ENCODE results near the gene CYBC1.
"Not testable (repeated sequence)": the region's sequence is repeated elsewhere in the genome, so short reads cannot be mapped to it uniquely, and the experiment has no call there.

Gene CYBC1

DNA sequence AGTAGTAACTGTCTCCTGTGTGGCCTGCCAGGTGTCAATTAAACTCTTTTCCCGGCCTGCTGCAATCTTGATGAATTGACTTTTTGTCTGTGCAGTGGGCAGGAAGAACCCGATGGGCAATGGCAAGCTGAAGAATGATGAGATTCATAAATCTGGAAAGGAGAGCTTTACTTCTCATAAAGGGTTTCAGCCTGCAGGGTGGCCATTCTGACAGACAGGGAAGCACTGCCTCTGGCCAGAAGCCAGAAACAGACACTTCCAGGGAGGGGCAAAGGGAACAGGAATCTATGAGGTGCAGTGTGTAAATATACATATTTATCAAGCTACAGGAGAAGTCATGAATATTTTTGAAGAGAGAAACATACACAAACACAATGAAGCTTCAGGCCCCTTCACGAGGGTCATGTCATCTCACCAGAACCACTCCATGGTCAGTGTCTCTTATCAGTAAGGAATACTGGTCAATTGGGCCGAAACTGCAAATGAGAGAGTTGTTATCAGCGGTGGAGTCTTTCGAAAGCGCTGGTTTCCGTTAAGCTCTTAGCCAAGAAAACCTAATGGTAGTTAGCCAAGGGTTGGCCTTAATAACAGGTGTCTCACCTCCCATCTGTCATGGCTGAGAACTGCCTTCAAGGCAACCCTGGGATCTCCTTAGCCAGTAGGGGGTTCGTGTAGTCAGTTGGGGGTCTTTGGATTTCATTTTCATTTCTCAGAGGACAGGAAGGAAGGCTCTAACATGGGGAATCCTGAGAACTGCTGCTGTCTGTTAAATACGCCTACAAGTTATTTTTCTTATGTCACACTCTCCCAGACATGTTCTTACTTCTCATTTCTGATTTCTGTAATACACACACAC lies 6.7 kb upstream of the CYBC1 start:
- no peak for TF ChIP-seq CTCF (conservative IDR thresholded peaks at IDR 0.05; ENCODE audit: low read depth, low read length)
- no peak for DNase-seq (ENCODE audit: low read depth)
- peak overlapping the region; percentile 80 for H3K4me3 ChIP-seq (ENCODE audit: low read depth, low read length)

DNA sequence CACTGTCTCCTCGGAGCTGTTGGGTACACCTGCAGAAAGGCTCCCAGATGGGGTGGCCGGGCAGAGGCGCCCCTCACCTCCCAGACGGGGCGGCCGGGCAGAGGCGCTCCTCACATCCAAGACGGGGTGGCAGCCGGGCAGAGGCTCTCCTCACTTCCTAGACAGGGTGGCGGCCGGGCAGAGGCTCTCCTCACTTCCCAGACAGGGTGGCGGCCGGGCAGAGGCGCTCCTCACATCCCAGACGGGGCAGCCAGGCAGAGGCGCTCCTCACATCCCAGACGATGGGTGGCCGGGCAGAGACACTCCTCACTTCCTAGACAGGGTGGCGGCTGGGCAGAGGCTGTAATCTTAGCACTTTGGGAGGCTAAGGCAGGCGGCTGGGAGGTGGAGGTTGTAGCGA lies 3.2 kb upstream of the CYBC1 start:
- not testable (repeated sequence) for DNase-seq (ENCODE audit: low read depth)

DNA sequence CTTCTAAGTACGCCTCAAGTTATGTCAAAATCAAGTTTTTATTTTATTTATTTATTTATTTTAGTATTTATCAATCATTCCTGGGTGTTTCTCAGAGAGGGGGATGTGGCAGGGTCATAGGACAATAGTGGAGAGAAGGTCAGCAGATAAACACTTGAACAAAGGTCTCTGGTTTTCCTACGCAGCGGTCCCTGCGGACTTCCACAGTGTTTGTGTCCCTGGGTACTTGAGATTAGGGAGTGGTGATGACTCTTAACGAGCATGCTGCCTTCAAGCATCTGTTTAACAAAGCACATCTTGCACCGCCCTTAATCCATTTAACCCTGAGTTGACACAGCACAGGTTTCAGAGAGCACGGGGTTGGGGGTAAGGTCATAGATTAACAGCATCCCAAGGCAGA lies 2.6 kb upstream of the CYBC1 start:
- not testable (repeated sequence) for DNase-seq (ENCODE audit: low read depth); H3K4me3 ChIP-seq (ENCODE audit: low read depth, low read length)

More for the DNA sequence above, 3.2 kb upstream of the CYBC1 start:
- not testable (repeated sequence) for H3K4me3 ChIP-seq (ENCODE audit: low read depth, low read length)

- TF ChIP-seq CTCF (conservative IDR thresholded peaks at IDR 0.05; ENCODE audit: low read depth, low read length) = no peak
- no peak for DNase-seq (ENCODE audit: low read depth)
- no peak overlapping the region for H3K4me3 ChIP-seq (ENCODE audit: low read depth, low read length)
These were observed 1.6 kb upstream of the CYBC1 start for GRCh38 chr17:82452162-82452561.

DNA sequence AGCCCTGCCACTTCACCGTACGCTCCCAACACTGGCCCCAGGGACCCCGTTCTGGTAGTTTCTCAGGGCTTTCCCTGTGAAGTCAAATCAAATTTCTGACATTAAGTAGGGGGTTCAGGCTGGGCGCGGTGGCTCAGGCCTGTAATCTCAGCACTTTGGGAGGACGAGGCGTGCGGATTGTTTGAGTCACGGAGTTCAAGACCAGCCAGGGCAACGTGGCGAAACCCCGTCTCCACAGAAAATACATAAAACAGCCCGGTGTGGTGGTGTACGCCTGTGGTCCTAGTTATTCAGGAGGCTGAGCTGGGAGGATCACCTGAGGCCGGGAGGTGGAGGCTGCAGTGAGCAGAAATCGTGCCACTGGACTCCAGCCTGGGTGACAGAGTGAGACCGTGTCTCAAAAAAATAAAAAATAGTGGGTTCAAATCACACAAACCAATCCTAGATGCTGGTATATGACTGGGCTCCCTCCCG lies 632 bp downstream of the CYBC1 start:
- peak overlapping the region; percentile 88 for H3K4me3 ChIP-seq (ENCODE audit: low read depth, low read length)
- TF ChIP-seq CTCF (conservative IDR thresholded peaks at IDR 0.05; ENCODE audit: low read depth, low read length) = no peak
- no peak for DNase-seq (ENCODE audit: low read depth)

DNA sequence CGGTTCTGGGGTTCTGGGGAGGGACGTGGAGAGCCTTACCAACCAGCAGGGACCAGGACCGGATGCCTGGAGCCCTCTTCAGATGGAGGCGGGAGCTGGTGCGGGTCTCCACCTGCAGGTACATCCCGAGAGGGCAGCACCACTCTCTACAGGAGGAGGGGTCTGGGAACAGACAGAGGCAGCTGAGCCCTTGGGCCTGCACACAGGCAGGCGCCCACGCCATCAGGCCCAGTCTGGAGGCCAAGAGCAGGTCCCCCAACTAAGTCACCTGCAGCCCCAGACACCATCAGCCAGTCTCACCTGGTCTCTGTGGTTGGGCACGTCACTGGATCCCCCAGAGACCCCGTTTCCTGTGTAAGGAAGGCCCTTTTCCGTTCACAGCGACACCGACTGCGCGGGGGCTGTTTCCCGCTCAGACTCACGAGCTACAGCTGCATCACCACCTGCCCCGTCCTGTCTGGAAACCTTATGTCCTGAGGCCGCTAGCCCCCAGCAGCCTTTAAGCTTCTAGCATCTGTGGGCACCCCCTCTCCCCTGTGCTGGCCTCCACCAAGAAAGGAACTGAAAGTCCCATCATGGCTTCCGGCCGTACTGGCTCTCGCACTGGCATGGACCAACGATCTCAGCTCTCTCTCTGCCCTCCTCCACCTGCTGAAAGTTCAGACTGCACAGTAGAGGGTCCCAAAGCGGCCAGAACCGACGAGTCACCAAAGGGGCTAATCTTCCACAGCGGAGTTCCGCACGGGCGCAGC lies 1.2 kb downstream of the CYBC1 start:
- TF ChIP-seq CTCF (conservative IDR thresholded peaks at IDR 0.05; ENCODE audit: low read depth, low read length) = no peak
- peak overlapping the region; percentile 88 for H3K4me3 ChIP-seq (ENCODE audit: low read depth, low read length)
- DNase-seq (ENCODE audit: low read depth) = no peak

- no peak for DNase-seq (ENCODE audit: low read depth)
- TF ChIP-seq CTCF (conservative IDR thresholded peaks at IDR 0.05; ENCODE audit: low read depth, low read length) = no peak
- no peak overlapping the region for H3K4me3 ChIP-seq (ENCODE audit: low read depth, low read length)
These were observed 2.7 kb downstream of the CYBC1 start for GRCh38 chr17:82447876-82448275.

DNA sequence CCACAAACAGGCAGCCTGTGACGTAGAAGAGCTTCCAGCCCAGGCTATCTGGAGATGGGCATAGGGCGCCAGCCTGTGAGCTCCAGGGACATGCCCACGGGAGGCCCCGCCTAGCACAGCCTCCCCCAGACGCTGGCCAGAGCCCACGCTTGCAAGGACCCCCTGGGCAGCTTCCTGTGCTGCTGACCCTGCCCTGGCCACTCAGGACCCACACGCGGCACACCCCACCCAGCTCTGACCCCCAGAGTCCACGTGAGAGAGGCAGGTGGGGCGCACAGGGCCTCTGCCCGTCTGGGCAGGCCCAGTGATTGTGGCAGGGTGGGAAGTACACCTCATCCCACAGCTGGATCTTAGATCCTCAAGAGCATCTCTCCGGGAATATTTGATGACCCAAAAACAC lies 3.9 kb downstream of the CYBC1 start:
- no peak for DNase-seq (ENCODE audit: low read depth)
- H3K4me3 ChIP-seq (ENCODE audit: low read depth, low read length) = no peak overlapping the region
- no peak for TF ChIP-seq CTCF (conservative IDR thresholded peaks at IDR 0.05; ENCODE audit: low read depth, low read length)

All from choroid plexus epithelial cell (primary cell).